Measurements from ENCODE around the gene ACOT8. TPM values are rescaled to one million over a fixed set of nuclear protein-coding genes. Genes with fewer than 3 reads are reported as not detected.

The ACOT8 gene
- total and polyA plus RNA-seq, 2 of the 8 experiments (the other 6 are each of a cell fraction or from before 2014, with no cell fraction given) = 37.6 to 88.8 TPM

DNA sequence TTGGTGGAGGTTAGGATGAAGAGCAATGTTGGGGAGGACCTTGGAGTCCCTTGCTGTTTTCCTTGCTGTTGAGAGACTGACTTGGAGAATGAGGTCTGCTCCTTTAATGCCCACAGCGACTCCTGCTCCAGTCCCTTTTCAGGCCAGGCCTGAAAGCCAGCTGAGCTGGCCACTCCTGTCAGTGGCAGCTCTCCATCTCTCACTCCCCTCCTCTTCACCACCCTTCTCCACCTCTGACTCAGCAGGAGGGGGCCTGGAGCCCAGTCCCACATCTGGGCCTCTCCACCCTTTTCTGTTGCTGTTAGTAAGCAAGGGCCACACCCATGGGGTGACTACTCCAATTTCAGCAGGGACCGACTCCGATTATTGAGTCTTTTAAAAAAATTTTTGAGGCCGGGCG is 21.4 kb downstream of the ACOT8 start:
- Histone ChIP-seq H3K4ac (replicated peaks; ENCODE audit: insufficient read length, low read depth, low read length) (no peak overlapping the region), H2AK5ac (ENCODE audit: low read depth, low read length) (no peak overlapping the region), H3K23me2 (ENCODE audit: low read depth, low read length) (peaks cover 8% of the 10 kb centered on the region; the same call in 1 of the 2 replicates), H3K4me2 (ENCODE audit: insufficient read depth in 1 of 2, low read depth in 2 of 2, low read length in 2 of 2) (no peak overlapping the region), H3K14ac (ENCODE audit: insufficient read length) (no peak overlapping the region), H3K36me3 (ENCODE audit: control insufficient read depth in 2 of 4, insufficient read depth in 4 of 4, low read length in 3 of 4) (peaks cover 0 to 6% (median 3%) of the 10 kb centered on the region in 4 experiments; a peak in 2 of 8 replicates), H2BK5ac (ENCODE audit: low read depth, low read length) (no peak overlapping the region), H3K18ac (ENCODE audit: extremely low read depth, low read length) (no peak overlapping the region), H2BK15ac (ENCODE audit: low read length) (no peak overlapping the region), H2BK20ac (ENCODE audit: low read length) (no peak overlapping the region), H3K23ac (ENCODE audit: insufficient read length) (no peak overlapping the region), H3K79me2 (ENCODE audit: control insufficient read depth in 1 of 2, insufficient read depth in 2 of 2, low read length in 2 of 2) (peaks cover 0 to 11% of the 10 kb centered on the region in 2 experiments; a peak in 1 of 4 replicates), H3K27ac (ENCODE audit: low read depth, low read length) (no peak overlapping the region), H3K79me1 (ENCODE audit: low read depth, low read length) (peaks cover 9% of the 10 kb centered on the region), H3K4me1 (replicated peaks in 1 of 4; ENCODE audit: control insufficient read depth in 3 of 4, insufficient read depth in 4 of 4, low read length in 3 of 4) (peaks cover 0 to 17% (median 8%) of the 10 kb centered on the region in 4 experiments; a peak in 6 of 7 replicates), H2AFZ (ENCODE audit: low read length) (no peak overlapping the region), H3K9me3 (ENCODE audit: insufficient read depth in 2 of 2, low read depth in 1 of 2, low read length in 1 of 2) (no peaks in the 10 kb centered on the region), H3K27me3 (replicated peaks in 1 of 4; ENCODE audit: control insufficient read depth in 3 of 4, extremely low read depth in 1 of 4, insufficient read depth in 3 of 4, low read length in 3 of 4) (no peaks in the 10 kb centered on the region), H4K5ac (ENCODE audit: insufficient read length, low read depth, low read length) (no peak overlapping the region), H3K56ac (replicated peaks; ENCODE audit: insufficient read length, low read depth, low read length) (no peak overlapping the region), H2BK120ac (replicated peaks; ENCODE audit: low read depth, low read length) (no peak overlapping the region), H3K4me3 (ENCODE audit: extremely low read depth in 1 of 4, insufficient read depth in 2 of 4, low read depth in 3 of 4, low read length in 4 of 4) (no peak overlapping the region), H4K20me1 (replicated peaks in 1 of 2; ENCODE audit: control insufficient read depth in 1 of 2, insufficient read depth in 2 of 2, low read length in 2 of 2) (peaks cover 0 to 4% of the 10 kb centered on the region in 2 experiments), H3K9ac (replicated peaks in 1 of 4; ENCODE audit: extremely low read depth in 1 of 4, low read depth in 3 of 4, low read length in 3 of 4) (no peak overlapping the region), H2BK12ac (ENCODE audit: low read depth, low read length) (no peak overlapping the region), H4K8ac (ENCODE audit: extremely low read depth, insufficient read depth, low read length) (no peak overlapping the region), H4K91ac (replicated peaks; ENCODE audit: insufficient read length, low read length) (peak overlapping the region; percentile 13)
- WGBS, 2 experiments (ENCODE audit: extremely low coverage in 1 of 2, insufficient coverage in 1 of 2, insufficient read length in 1 of 2, insufficient replicate concordance in 2 of 2, low coverage in 1 of 2, low lambda C conversion rate in 2 of 2, missing lambda C conversion rate in 1 of 2) = 97% methylated on average over 5 of the region's 5 CpGs; no CpG with 5 or more reads in 1 of the 2 experiments
- no peak for TF ChIP-seq SP2 (IDR thresholded peaks at IDR 0.05; ENCODE audit: low read length)
- TF ChIP-seq SIX5 (IDR thresholded peaks at IDR 0.05; ENCODE audit: low read depth, low read length) = no peak
- TF ChIP-seq CTBP2 (IDR thresholded peaks at IDR 0.05; ENCODE audit: borderline replicate concordance, insufficient read depth, insufficient read length, low read length) = no peak
- no peak for TF ChIP-seq YY1 (IDR thresholded peaks at IDR 0.05; ENCODE audit: low read depth, low read length)
- no peak for TF ChIP-seq RNF2 (IDR thresholded peaks at IDR 0.05; ENCODE audit: borderline replicate concordance, low read depth, low read length, missing control alignments, poor library complexity, severe bottlenecking)
- TF ChIP-seq CREB1 (IDR thresholded peaks at IDR 0.05) = no peak
- FAIRE-seq = no peak
- POLR2A ChIA-PET (ENCODE audit: partially characterized antibody) = interaction anchor here (4.0 to 13.8 kb wide), 4 partner anchors 12 to 20 kb away, joined by 36 to 178 read pairs (median 54); partner anchors contain the start of genes ACOT8, UBE2C and ZSWIM3
- CTCF ChIA-PET (ENCODE audit: partially characterized antibody) = interaction anchor here (0.8 to 1.9 kb wide), 2 partner anchors 9 to 14 kb away, joined by 3 to 4 read pairs; no protein-coding TSS in a partner anchor
- DNase-seq (ENCODE audit: low read depth in 1 of 2, low spot score in 2 of 2) = no peak

Measured in H1 (cell line).